ENCODE measurements around the gene EFCAB11. TPM values are rescaled to one million over a fixed set of nuclear protein-coding genes. Genes with fewer than 3 reads are reported as not detected.

EFCAB11 gene
- total RNA-seq, 6 donors from 2014 or later, result 1.9 to 9.4 (median 4.6) TPM

GRCh38 chr14:89807151-89807550 lies 147.4 kb downstream of the EFCAB11 start:
- Histone ChIP-seq H3K4me1 (no peaks in the 10 kb centered on the region), H3K27ac (no peak overlapping the region)
- no peak for ATAC-seq (ENCODE audit: low FRiP score in 2 of 2)

DNA sequence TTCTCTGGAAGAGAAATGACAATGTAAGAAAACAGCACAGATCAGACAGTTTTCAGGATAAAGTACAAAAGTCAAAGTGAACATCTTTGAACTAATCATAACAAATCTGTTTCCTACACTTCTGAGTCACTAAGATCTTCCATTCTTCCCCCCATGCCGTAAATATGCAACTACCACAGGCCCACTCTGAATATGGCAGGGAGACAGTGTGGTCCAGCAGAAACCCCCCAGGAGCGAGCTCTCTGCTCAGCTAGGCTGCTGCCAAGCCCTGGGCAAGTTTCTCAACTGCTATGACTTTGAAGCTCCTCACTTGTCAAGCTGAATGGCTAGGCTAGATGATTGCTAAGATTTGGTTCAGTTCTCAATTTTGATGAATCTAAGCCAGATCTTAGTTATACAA lies 148.1 kb downstream of the EFCAB11 start:
- 86 to 92% methylated on average over 2 of the region's 2 CpGs for WGBS, 2 donors
- TF ChIP-seq EP300 (IDR thresholded peaks at IDR 0.05), result no peak
- Histone ChIP-seq H3K27ac (no peak overlapping the region), H3K36me3 (no peaks in the 10 kb centered on the region), H3K4me3 (no peak overlapping the region), H3K27me3 (no peaks in the 10 kb centered on the region), H3K4me1 (no peaks in the 10 kb centered on the region), H3K9me3 (no peaks in the 10 kb centered on the region)
- DNase-seq, result no peak
- ATAC-seq (ENCODE audit: low FRiP score in 2 of 2), result no peak

More at GRCh38 chr14:89807151-89807550, 147.4 kb downstream of the EFCAB11 start:
- Histone ChIP-seq H3K9me3 (no peaks in the 10 kb centered on the region), H3K4me3 (no peak overlapping the region), H3K36me3 (no peaks in the 10 kb centered on the region), H3K27me3 (no peaks in the 10 kb centered on the region)
- TF ChIP-seq POLR2A (IDR thresholded peaks at IDR 0.05) (no peak), POLR2AphosphoS5 (IDR thresholded peaks at IDR 0.05) (no peak), EP300 (IDR thresholded peaks at IDR 0.05) (no peak)
- TF ChIP-seq, protein P1, sequence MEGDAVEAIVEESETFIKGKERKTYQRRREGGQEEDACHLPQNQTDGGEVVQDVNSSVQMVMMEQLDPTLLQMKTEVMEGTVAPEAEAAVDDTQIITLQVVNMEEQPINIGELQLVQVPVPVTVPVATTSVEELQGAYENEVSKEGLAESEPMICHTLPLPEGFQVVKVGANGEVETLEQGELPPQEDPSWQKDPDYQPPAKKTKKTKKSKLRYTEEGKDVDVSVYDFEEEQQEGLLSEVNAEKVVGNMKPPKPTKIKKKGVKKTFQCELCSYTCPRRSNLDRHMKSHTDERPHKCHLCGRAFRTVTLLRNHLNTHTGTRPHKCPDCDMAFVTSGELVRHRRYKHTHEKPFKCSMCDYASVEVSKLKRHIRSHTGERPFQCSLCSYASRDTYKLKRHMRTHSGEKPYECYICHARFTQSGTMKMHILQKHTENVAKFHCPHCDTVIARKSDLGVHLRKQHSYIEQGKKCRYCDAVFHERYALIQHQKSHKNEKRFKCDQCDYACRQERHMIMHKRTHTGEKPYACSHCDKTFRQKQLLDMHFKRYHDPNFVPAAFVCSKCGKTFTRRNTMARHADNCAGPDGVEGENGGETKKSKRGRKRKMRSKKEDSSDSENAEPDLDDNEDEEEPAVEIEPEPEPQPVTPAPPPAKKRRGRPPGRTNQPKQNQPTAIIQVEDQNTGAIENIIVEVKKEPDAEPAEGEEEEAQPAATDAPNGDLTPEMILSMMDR (IDR thresholded peaks at IDR 0.05), result no peak
- DNase-seq, result no peak

DNA sequence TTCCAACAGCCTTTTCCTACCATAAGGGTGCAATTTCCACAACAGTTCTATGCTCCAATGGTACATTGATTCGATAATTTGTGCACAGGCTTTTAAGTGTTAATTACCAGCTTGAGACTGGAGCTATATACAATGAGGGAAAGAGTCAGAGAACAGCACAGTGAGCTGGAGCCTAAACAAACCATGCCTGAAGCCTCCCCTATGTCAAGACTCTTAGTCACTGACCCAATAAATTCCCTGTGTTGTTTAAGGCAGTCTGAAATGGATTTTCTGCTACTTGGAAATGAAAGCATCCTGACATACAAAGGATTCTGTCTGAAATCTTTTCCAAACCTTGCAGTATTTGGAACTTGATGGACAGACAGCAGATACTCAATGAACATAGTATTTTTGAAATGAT lies 149.0 kb downstream of the EFCAB11 start:
- H3K9me3 ChIP-seq, result no peaks in the 10 kb centered on the region
- no peak for ATAC-seq (ENCODE audit: low FRiP score in 2 of 2)
- DNase-seq, result no peak
- TF ChIP-seq POLR2AphosphoS5 (IDR thresholded peaks at IDR 0.05) (no peak), POLR2A (IDR thresholded peaks at IDR 0.05) (no peak), EP300 (IDR thresholded peaks at IDR 0.05) (no peak)
- TF ChIP-seq, protein P1 (IDR thresholded peaks at IDR 0.05), result no peak
- H3K27ac ChIP-seq, result no peak overlapping the region
- no peak overlapping the region for H3K4me3 ChIP-seq
- no peaks in the 10 kb centered on the region for H3K36me3 ChIP-seq
- H3K4me1 ChIP-seq, result no peaks in the 10 kb centered on the region
- 92 to 95% methylated on average over 1 of the region's 1 CpG for WGBS, 2 donors
- H3K27me3 ChIP-seq, result no peaks in the 10 kb centered on the region

GRCh38 chr14:89803542-89803941 lies 151.0 kb downstream of the EFCAB11 start:
- Histone ChIP-seq H3K36me3 (no peaks in the 10 kb centered on the region), H3K9me3 (no peaks in the 10 kb centered on the region), H3K4me1 (no peaks in the 10 kb centered on the region), H3K4me3 (no peak overlapping the region), H3K27me3 (no peaks in the 10 kb centered on the region), H3K27ac (no peak overlapping the region)
- TF ChIP-seq, protein P1 (IDR thresholded peaks at IDR 0.05), result no peak
- TF ChIP-seq POLR2AphosphoS5 (IDR thresholded peaks at IDR 0.05), result no peak
- TF ChIP-seq POLR2A (IDR thresholded peaks at IDR 0.05), result no peak
- TF ChIP-seq EP300 (IDR thresholded peaks at IDR 0.05), result no peak
- DNase-seq (no peak), ATAC-seq (ENCODE audit: low FRiP score in 2 of 2) (no peak)
- 93 to 95% methylated on average over 5 of the region's 5 CpGs for WGBS, 2 donors

GRCh38 chr14:89801136-89801535 lies 153.4 kb downstream of the EFCAB11 start:
- no peak overlapping the region for H3K27ac ChIP-seq
- no peak for DNase-seq
- H3K4me1 ChIP-seq, result no peaks in the 10 kb centered on the region
- TF ChIP-seq EP300 (IDR thresholded peaks at IDR 0.05) (no peak), POLR2AphosphoS5 (IDR thresholded peaks at IDR 0.05) (no peak), POLR2A (IDR thresholded peaks at IDR 0.05) (no peak)
- TF ChIP-seq, protein P1 (IDR thresholded peaks at IDR 0.05), result no peak
- no peaks in the 10 kb centered on the region for H3K9me3 ChIP-seq
- no peaks in the 10 kb centered on the region for H3K27me3 ChIP-seq
- WGBS, 2 donors, result 91 to 94% methylated on average over 3 of the region's 3 CpGs
- H3K4me3 ChIP-seq, result no peak overlapping the region
- ATAC-seq (ENCODE audit: low FRiP score in 2 of 2), result no peak
- no peaks in the 10 kb centered on the region for H3K36me3 ChIP-seq
